LNCaP clone FGC (cell line): ENCODE measurements around the gene SMAD7.

ENCODE experiments used
- DNase-seq: peaks from one replicate; pipeline ENCODE4 v3.0.0-alpha.2; 2011; ENCODE audit warnings: low read depth
- H3K4me3 ChIP-seq: 2 replicates; pipeline ENCODE4 v1.5.1; 2011; ENCODE audit warnings: mild to moderate bottlenecking, low read depth, low read length, control low read depth
- TF ChIP-seq, protein P1 (sequence below): IDR thresholded peaks from 2 replicates; pipeline ENCODE4 v1.5.1; 2012; ENCODE audit warnings: mild to moderate bottlenecking; ENCODE audit not compliant: control insufficient read depth, insufficient read depth; ENCODE audit errors: extremely low read depth

Gene SMAD7

DNA sequence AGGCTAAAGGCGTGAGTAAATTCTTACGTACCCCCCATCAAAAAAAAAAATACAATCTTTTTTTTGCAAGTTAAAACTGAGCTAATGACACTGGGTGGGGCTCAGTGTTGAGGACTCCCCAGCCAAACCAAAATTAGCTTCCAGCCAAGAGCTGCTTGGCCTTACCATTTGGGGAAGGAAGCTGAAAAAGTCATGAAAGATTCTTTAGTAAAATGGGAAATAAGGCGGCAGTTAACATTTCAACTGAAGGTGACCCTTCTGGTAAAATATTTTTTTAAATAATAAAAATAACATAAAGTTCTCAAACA lies 16.4 kb downstream of the SMAD7 start:
- TF ChIP-seq, protein P1, sequence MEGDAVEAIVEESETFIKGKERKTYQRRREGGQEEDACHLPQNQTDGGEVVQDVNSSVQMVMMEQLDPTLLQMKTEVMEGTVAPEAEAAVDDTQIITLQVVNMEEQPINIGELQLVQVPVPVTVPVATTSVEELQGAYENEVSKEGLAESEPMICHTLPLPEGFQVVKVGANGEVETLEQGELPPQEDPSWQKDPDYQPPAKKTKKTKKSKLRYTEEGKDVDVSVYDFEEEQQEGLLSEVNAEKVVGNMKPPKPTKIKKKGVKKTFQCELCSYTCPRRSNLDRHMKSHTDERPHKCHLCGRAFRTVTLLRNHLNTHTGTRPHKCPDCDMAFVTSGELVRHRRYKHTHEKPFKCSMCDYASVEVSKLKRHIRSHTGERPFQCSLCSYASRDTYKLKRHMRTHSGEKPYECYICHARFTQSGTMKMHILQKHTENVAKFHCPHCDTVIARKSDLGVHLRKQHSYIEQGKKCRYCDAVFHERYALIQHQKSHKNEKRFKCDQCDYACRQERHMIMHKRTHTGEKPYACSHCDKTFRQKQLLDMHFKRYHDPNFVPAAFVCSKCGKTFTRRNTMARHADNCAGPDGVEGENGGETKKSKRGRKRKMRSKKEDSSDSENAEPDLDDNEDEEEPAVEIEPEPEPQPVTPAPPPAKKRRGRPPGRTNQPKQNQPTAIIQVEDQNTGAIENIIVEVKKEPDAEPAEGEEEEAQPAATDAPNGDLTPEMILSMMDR, result no peak
- no peak for DNase-seq
- no peak overlapping the region for H3K4me3 ChIP-seq

DNA sequence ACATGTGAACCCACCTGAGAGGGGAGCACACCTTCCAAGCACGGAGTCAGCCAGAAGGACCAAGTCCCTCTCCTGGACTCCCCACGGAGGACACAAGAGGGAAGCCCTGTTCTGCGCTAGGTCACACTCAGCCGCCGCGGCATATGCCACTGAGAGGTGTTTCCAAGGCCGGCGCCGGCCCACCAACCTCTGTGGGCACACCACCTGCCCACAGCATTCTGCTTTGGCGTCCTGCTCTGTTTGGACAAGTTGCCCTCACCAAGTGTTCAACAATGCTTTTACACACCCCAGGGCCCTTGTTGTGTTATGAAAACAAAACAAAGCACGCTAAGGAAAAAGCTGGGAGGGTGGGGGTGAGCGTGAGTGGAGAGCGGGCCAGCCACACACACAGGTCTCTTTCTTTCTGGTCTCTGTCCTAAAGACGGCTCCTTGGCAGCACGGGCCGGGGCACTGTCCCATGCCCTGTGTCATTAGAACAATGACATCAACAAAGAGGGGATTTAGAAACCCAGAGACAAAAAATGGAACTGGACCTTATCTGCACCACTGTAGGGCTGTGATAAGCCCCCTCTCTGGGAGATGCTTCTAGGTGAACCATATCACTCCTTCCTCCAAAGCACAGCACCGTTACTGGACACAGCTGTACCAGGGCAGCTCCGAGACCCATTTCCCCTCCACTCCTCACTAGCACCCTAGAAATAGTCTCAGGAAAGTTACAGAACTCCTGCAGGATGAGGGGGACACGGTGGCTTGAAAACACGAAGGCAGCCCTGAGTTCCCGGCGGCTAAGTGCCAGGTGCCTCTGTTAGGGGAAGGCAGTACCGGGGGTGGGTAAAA lies 17.0 kb downstream of the SMAD7 start:
- no peak overlapping the region for H3K4me3 ChIP-seq
- no peak for DNase-seq
- TF ChIP-seq, protein P1, result no peak

DNA sequence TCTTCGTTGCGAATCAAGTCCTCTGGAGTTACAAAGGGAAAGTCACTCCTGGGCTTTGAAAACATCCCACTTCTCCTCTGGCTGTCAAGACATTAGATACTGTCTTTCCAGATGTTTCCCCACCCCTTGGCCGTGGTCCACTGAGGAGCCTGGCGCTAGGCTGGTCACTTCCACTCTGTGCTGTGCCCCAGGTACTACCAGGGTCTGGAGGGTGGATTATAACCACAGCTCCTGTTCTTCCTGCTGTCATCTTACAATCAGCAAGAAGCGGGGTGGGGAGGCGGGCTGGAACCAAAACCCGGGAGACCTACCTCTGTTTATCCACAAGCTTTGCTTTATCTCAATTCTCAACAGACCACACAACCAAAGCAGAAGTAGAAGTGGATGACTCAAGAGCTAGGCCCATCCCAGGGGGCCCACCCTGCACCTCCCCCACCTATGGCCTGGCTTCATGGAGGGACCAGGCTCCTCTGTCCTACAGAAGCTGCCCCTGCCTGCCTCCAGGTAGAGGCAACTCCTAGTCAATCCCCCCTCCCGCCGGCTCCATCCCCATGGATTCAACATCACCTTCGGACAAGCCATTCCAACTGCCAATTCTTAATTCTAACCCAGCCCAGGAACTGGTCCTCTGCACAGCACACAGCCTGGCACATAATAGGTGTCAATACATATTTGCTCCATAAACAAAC lies 17.8 kb downstream of the SMAD7 start:
- H3K4me3 ChIP-seq, result no peak overlapping the region
- TF ChIP-seq, protein P1, result no peak
- DNase-seq, result no peak

DNA sequence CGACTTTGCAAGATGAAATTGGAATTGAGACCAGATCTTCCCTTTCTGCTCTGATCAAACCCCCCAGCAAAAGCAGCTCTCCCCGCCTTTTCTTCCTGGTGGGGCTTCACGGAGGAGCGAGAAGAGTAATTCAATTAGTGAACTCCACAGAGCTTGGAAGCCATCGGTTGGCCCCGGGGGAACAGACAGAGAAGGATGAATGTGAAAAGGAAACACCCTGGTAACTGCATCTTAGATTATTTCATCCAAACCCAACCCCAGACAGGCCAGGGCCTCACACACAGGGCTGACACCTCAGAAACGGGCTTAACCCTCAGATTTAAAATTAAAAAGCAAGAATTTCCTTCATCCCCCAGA lies 18.3 kb downstream of the SMAD7 start:
- TF ChIP-seq, protein P1, result no peak
- no peak overlapping the region for H3K4me3 ChIP-seq
- DNase-seq, result no peak

DNA sequence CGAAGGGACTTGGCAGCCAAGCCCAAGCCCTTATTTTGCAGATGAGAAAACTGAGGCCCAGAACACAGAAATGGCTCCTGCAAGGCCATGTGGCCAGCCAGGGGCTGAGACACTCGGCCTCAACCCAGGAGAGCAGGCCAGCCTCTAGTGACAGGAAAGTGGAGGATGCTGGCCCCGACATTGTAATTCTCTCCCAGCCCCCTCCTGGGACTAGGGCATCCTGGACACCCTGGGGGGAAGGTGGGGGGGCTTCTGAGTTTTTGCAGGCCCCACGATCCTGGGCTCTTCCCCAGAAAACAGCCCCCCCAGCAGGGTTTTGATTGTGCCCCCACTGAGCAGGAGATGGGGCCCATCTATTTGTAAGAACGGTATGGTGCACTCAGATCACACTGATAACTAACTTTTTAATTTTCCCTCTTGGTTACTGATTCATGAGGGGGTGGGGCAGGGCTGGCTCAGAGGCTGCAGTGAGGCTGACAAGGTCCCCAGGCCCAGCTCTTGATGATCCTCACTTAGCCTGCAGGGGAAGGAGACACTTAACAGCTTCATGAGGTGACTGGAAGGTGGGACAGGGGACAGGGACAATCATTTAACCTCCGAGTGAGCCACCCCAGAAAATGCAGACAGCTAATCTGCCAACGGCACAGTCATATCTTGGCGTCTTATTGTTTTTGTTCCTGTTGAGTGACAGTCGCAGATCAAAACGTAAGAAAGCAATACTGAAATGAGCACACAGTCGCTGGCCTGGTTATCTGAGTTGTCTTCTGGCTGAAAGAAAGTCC lies 18.9 kb downstream of the SMAD7 start:
- H3K4me3 ChIP-seq, result no peak overlapping the region
- DNase-seq, result no peak
- TF ChIP-seq, protein P1, result no peak

DNA sequence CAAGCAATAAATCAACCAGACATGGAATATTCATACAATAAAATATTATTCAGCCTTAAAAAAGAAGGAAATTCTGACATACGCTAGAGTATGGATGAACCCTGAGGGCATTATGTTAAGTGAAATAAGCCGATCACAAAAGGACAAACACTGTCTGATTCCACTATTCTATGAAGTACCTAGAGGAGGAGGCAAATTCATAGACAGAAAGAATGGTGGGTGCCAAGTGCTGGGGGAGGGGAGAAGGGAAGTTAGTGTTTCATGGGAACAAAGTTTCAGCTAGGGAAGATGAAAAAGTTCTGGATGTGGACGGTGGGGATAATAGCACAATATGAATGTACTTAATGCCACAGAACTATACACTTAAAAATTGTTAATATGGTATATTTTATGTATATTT lies 19.8 kb downstream of the SMAD7 start:
- DNase-seq, result no peak
- TF ChIP-seq, protein P1, result no peak
- no peak overlapping the region for H3K4me3 ChIP-seq
